ENCODE results near the gene S100Z.

DNA sequence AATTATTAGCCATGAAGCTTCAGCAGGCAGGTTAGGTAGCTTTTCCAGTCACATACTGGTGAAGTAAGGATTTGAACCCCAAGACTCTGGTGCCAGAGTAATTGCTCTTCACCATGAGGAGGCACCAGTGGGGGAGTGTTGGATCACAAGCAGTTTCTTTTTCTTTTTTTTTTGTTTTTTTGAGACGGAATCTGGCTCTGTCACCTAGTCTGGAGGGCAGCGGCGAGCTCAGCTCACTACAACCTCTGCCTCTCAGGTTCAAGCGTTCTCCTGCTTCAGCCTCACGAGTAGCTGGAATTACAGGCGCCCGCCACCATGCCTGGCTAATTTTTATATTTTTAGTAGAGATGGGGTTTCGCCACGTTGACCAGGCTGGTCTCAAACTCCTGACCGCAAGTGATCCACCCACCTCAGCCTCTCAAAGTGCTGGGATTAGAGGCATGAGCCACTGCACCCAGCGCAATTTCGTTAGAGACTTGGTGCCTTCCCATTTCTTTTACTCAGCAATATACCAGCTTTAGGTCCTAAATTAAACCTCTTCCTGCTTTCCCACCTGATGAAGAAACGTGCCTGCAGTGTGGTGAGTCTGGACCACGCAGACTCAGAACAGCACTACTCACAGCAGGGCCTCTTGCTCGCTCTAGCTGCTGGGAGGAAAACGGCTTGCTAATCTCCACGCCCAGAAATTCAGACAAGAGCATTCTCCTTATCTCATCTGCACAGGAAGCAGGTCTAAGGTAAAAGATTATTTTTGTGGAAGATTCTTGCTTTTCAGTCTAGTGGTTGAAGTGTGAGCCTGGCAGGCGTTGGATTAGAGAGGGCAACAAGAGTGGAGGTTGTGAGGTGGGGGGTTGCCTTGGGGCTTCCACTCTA lies at the start of gene S100Z:
- TF ChIP-seq, protein P1, sequence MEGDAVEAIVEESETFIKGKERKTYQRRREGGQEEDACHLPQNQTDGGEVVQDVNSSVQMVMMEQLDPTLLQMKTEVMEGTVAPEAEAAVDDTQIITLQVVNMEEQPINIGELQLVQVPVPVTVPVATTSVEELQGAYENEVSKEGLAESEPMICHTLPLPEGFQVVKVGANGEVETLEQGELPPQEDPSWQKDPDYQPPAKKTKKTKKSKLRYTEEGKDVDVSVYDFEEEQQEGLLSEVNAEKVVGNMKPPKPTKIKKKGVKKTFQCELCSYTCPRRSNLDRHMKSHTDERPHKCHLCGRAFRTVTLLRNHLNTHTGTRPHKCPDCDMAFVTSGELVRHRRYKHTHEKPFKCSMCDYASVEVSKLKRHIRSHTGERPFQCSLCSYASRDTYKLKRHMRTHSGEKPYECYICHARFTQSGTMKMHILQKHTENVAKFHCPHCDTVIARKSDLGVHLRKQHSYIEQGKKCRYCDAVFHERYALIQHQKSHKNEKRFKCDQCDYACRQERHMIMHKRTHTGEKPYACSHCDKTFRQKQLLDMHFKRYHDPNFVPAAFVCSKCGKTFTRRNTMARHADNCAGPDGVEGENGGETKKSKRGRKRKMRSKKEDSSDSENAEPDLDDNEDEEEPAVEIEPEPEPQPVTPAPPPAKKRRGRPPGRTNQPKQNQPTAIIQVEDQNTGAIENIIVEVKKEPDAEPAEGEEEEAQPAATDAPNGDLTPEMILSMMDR (IDR thresholded peaks at IDR 0.05) = no peak
- TF ChIP-seq EZH2phosphoT487 (IDR thresholded peaks at IDR 0.05) (no peak), EZH2 (IDR thresholded peaks at IDR 0.05) (no peak)
